ENCODE data around the gene UBE2O. TPM values are rescaled to one million over a fixed set of nuclear protein-coding genes. Genes with fewer than 3 reads are reported as not detected.
"Not testable (repeated sequence)": the region's sequence is repeated elsewhere in the genome, so short reads cannot be mapped to it uniquely, and the experiment has no call there.

Gene UBE2O
- total and polyA plus RNA-seq, 4 experiments from 2014 or later, result 4.5 to 43.7 (median 28.5) TPM

GRCh38 chr17:76354317-76354729 is 98.6 kb downstream of the UBE2O start:
- peak overlapping the region; percentile 15 to 88 for H3K4me3 ChIP-seq (ENCODE audit: low read length in 2 of 2)
- peak overlapping the region; percentile 82 to 99 (median 98) for H3K27ac Mint-ChIP-seq
- ChIA-PET POLR2A (ENCODE audit: partially characterized antibody) (interaction anchor here (0.8 to 3.0 kb wide), 22 partner anchors 8 to 578 kb away, joined by 3 to 61 read pairs (median 4); partner anchors contain the start of genes EXOC7, MRPL38, RHBDF2 and SPHK1), CTCF (ENCODE audit: partially characterized antibody) (interaction anchor here (0.7 to 2.8 kb wide), 5 partner anchors 31 to 780 kb away, joined by 3 to 21 read pairs (median 4); partner anchors contain the start of gene SPHK1)
- peaks cover 16% of the 10 kb centered on the region for H3K4me1 ChIP-seq (ENCODE audit: insufficient read depth, low read length)
- H3K27ac ChIP-seq (ENCODE audit: low read depth, low read length), result peak overlapping the region; percentile 77
- H3K4me3 Mint-ChIP-seq, result peak overlapping the region; percentile 92 to 99 (median 96)
- no peaks in the 10 kb centered on the region for H3K9me3 ChIP-seq (ENCODE audit: control insufficient read depth in 1 of 2, low read length in 2 of 2)
- H3K4me1 Mint-ChIP-seq, result peaks cover 12 to 29% (median 20%) of the 10 kb centered on the region in 4 donors
- H3K36me3 ChIP-seq (ENCODE audit: insufficient read depth, low read length), result no peaks in the 10 kb centered on the region
- peaks cover 0 to 9% of the 10 kb centered on the region in 2 donors for H3K36me3 Mint-ChIP-seq
- intact Hi-C loops (cut with micrococcal nuclease), result no loop called here
- no peaks in the 10 kb centered on the region for H3K27me3 ChIP-seq (ENCODE audit: insufficient read depth, low read length)
- no peaks in the 10 kb centered on the region for H3K9me3 Mint-ChIP-seq
- no peaks in the 10 kb centered on the region for H3K27me3 Mint-ChIP-seq
- no peak for DNase-seq

- no peaks in the 10 kb centered on the region for H3K27me3 Mint-ChIP-seq
- no peaks in the 10 kb centered on the region for H3K27me3 ChIP-seq (ENCODE audit: insufficient read depth, low read length)
- H3K27ac Mint-ChIP-seq, result peak within 1 kb of the TSS; percentile 82 to 99 (median 98)
- H3K36me3 Mint-ChIP-seq, result peaks cover 0 to 9% of the 10 kb centered on the region in 2 donors
- H3K4me3 ChIP-seq (ENCODE audit: low read length in 2 of 2), result peak within 1 kb of the TSS; percentile 52 to 88
- ChIA-PET CTCF (ENCODE audit: partially characterized antibody) (interaction anchor here (0.5 to 2.8 kb wide), 6 partner anchors 17 to 340 kb away, joined by 3 to 21 read pairs (median 4); partner anchors contain the start of gene SPHK1), POLR2A (ENCODE audit: partially characterized antibody) (interaction anchor here (0.6 to 3.0 kb wide), 33 partner anchors 8 to 577 kb away, joined by 3 to 61 read pairs (median 4); partner anchors contain the start of genes EXOC7, FBF1, MRPL38 and RHBDF2)
- peak within 1 kb of the TSS; percentile 77 for H3K27ac ChIP-seq (ENCODE audit: low read depth, low read length)
- peak within 1 kb of the TSS; percentile 92 to 99 (median 96) for H3K4me3 Mint-ChIP-seq
- H3K4me1 ChIP-seq (ENCODE audit: insufficient read depth, low read length), result peaks cover 16% of the 10 kb centered on the region
- peak; percentile 82 to 90 (median 85) for DNase-seq
- no peaks in the 10 kb centered on the region for H3K9me3 ChIP-seq (ENCODE audit: control insufficient read depth in 1 of 2, low read length in 2 of 2)
- intact Hi-C loops (cut with micrococcal nuclease), result loop anchor here (1.0 kb wide), 4 partner anchors 32 to 448 kb away; partner anchors contain the start of gene SRP68
- H3K4me1 Mint-ChIP-seq, result peaks cover 12 to 29% (median 20%) of the 10 kb centered on the region in 4 donors
- no peaks in the 10 kb centered on the region for H3K9me3 Mint-ChIP-seq
- H3K36me3 ChIP-seq (ENCODE audit: insufficient read depth, low read length), result no peaks in the 10 kb centered on the region
Observed at GRCh38 chr17:76353599-76354316, 99.2 kb downstream of the UBE2O start, which contains the start of gene PRPSAP1. PRPSAP1 (minus strand) TSS chr17:76353916; CDS start chr17:76353703, 213 bp downstream.

DNA sequence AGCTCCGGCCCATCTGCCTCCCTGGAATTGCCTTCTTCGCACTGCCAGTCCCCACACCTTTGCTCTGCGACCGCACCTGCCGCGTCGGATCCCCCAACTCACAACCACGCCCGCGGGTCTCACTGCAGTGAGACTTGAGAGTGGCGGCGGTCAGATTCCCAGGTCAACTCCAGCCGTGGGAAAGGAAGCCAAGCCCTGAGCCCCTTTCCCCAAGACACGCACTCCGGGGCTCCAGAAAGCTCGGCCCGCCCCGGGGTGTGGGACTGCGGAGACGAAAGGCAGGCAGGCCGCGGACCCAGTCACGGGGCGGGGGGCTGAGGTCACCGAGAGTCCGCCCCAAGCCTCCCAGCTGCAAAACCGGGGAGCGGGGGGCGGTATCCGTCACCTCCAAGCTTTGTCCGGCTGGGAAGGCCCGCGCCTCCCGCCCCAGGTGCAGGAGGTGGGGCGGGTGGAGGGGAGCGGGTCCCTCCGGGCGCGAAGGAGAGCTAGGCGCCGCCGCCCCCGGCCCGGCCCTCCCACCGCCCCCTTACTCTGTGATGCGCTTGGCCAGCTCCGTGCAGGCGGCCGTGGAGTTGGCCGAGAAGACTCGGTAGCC is 99.9 kb downstream of the UBE2O start:
- H3K27me3 ChIP-seq (ENCODE audit: insufficient read depth, low read length), result no peaks in the 10 kb centered on the region
- peak in 3 of 5 donors; percentile 1 to 4 (median 2) for DNase-seq
- ChIA-PET POLR2A (ENCODE audit: partially characterized antibody) (interaction anchor here (0.7 to 3.0 kb wide), 28 partner anchors 10 to 577 kb away, joined by 3 to 61 read pairs (median 4); partner anchors contain the start of genes EXOC7, FBF1, RHBDF2 and SPHK1), CTCF (ENCODE audit: partially characterized antibody) (interaction anchor here (0.5 to 2.8 kb wide), 5 partner anchors 17 to 339 kb away, joined by 3 to 21 read pairs (median 4); partner anchors contain the start of gene SPHK1)
- Mint-ChIP-seq H3K4me3 (peak overlapping the region; percentile 92 to 99 (median 96)), H3K27ac (peak overlapping the region; percentile 30 to 99 (median 82)), H3K36me3 (peaks cover 0 to 9% of the 10 kb centered on the region in 2 donors), H3K27me3 (no peaks in the 10 kb centered on the region), H3K4me1 (peaks cover 12 to 29% (median 20%) of the 10 kb centered on the region in 4 donors), H3K9me3 (no peaks in the 10 kb centered on the region)
- H3K4me3 ChIP-seq (ENCODE audit: low read length in 2 of 2), result peak overlapping the region; percentile 52 to 88
- H3K4me1 ChIP-seq (ENCODE audit: insufficient read depth, low read length), result peaks cover 16% of the 10 kb centered on the region
- intact Hi-C loops (cut with micrococcal nuclease), result loop anchor here (1.0 kb wide), 4 partner anchors 32 to 448 kb away; partner anchors contain the start of gene SRP68
- peak overlapping the region; percentile 77 for H3K27ac ChIP-seq (ENCODE audit: low read depth, low read length)
- no peaks in the 10 kb centered on the region for H3K36me3 ChIP-seq (ENCODE audit: insufficient read depth, low read length)
- H3K9me3 ChIP-seq (ENCODE audit: control insufficient read depth in 1 of 2, low read length in 2 of 2), result no peaks in the 10 kb centered on the region

DNA sequence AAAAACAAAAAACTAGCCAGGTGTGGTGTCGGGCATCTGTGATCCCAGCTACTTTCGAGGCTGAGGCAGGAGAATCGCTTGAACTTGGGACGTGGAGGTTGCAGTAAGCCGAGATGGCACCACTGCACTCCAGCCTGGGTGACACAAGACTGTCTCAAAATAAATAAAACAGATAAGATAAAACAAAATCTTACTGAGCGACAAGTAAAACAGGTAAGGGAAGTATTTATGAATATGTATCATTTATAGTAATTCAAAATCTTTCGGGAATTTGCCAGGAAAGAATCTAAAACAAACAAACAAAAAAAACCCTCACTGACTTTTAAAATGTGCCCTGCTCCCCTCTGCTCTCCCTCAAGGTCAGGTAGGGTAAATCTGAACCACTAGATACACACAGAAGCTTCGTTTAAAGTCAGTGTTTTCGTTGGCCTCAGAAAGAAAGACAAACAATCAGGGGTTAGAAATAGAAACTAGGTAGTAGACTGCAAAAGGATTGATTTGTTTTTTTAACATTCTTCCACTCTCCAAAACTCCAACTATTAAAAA is 101.4 kb downstream of the UBE2O start:
- peak overlapping the region in 1 of 7 donors; percentile 55 for H3K27ac Mint-ChIP-seq
- no peak overlapping the region for H3K4me3 ChIP-seq (ENCODE audit: low read length in 2 of 2)
- intact Hi-C loops (cut with micrococcal nuclease), result no loop called here

GRCh38 chr17:76350463-76350862 is 102.5 kb downstream of the UBE2O start:
- ChIA-PET POLR2A (ENCODE audit: partially characterized antibody) (no interaction called here), CTCF (ENCODE audit: partially characterized antibody) (no interaction called here)
- no peaks in the 10 kb centered on the region for H3K9me3 ChIP-seq (ENCODE audit: control insufficient read depth in 1 of 2, low read length in 2 of 2)
- H3K4me3 ChIP-seq (ENCODE audit: low read length in 2 of 2), result no peak overlapping the region
- Mint-ChIP-seq H3K27ac (no peak overlapping the region), H3K4me1 (peaks cover 12 to 29% (median 20%) of the 10 kb centered on the region in 4 donors), H3K36me3 (peaks cover 21 to 27% of the 10 kb centered on the region in 2 donors), H3K4me3 (peak overlapping the region in 2 of 8 donors; percentile 46 to 52), H3K27me3 (no peaks in the 10 kb centered on the region), H3K9me3 (no peaks in the 10 kb centered on the region)
- peaks cover 10% of the 10 kb centered on the region for H3K36me3 ChIP-seq (ENCODE audit: insufficient read depth, low read length)
- no peaks in the 10 kb centered on the region for H3K27me3 ChIP-seq (ENCODE audit: insufficient read depth, low read length)
- peaks cover 16% of the 10 kb centered on the region for H3K4me1 ChIP-seq (ENCODE audit: insufficient read depth, low read length)
- H3K27ac ChIP-seq (ENCODE audit: low read depth, low read length), result no peak overlapping the region
- no peak for DNase-seq
- intact Hi-C loops (cut with micrococcal nuclease), result no loop called here

More for the DNA sequence above, 101.4 kb downstream of the UBE2O start:
- ChIA-PET POLR2A (ENCODE audit: partially characterized antibody) (interaction anchor here (0.8 to 3.0 kb wide), 2 partner anchors 33 to 38 kb away, joined by 3 to 61 read pairs; partner anchors contain the start of gene SPHK1), CTCF (ENCODE audit: partially characterized antibody) (interaction anchor here (0.9 to 2.8 kb wide), 7 partner anchors 10 to 337 kb away, joined by 3 to 14 read pairs (median 3); partner anchors contain the start of gene SPHK1)
- DNase-seq, result no peak
- Mint-ChIP-seq H3K9me3 (no peaks in the 10 kb centered on the region), H3K36me3 (peaks cover 10 to 17% of the 10 kb centered on the region in 2 donors), H3K4me1 (peaks cover 12 to 29% (median 20%) of the 10 kb centered on the region in 4 donors), H3K4me3 (peak overlapping the region; percentile 47 to 73 (median 64)), H3K27me3 (no peaks in the 10 kb centered on the region)
- Histone ChIP-seq H3K9me3 (ENCODE audit: control insufficient read depth in 1 of 2, low read length in 2 of 2) (no peaks in the 10 kb centered on the region), H3K4me1 (ENCODE audit: insufficient read depth, low read length) (peaks cover 16% of the 10 kb centered on the region), H3K27me3 (ENCODE audit: insufficient read depth, low read length) (no peaks in the 10 kb centered on the region), H3K27ac (ENCODE audit: low read depth, low read length) (no peak overlapping the region), H3K36me3 (ENCODE audit: insufficient read depth, low read length) (peaks cover 5% of the 10 kb centered on the region)

- intact Hi-C loops (cut with micrococcal nuclease); H3K4me3 ChIP-seq (ENCODE audit: low read length in 2 of 2); H3K4me3 Mint-ChIP-seq; H3K27me3 Mint-ChIP-seq; H3K4me1 ChIP-seq (ENCODE audit: insufficient read depth, low read length); H3K9me3 ChIP-seq (ENCODE audit: control insufficient read depth in 1 of 2, low read length in 2 of 2); POLR2A ChIA-PET (ENCODE audit: partially characterized antibody); DNase-seq; H3K27me3 ChIP-seq (ENCODE audit: insufficient read depth, low read length); H3K27ac ChIP-seq (ENCODE audit: low read depth, low read length); H3K4me1 Mint-ChIP-seq; H3K9me3 Mint-ChIP-seq: not testable (repeated sequence)
- Mint-ChIP-seq H3K27ac (peak overlapping the region in 1 of 7 donors; percentile 25), H3K36me3 (peaks cover 30 to 38% of the 10 kb centered on the region in 2 donors)
- CTCF ChIA-PET (ENCODE audit: partially characterized antibody), result interaction anchor here (0.7 kb wide), 1 partner anchor 601 kb away, joined by 3 read pairs; no protein-coding TSS in a partner anchor
- H3K36me3 ChIP-seq (ENCODE audit: insufficient read depth, low read length), result peaks cover 16% of the 10 kb centered on the region
Observed at GRCh38 chr17:76346936-76347335, 106.0 kb downstream of the UBE2O start.

All from CD4-positive, alpha-beta memory T cell (primary cell).